ENCODE results near the gene MIGA2. TPM values are rescaled to one million over a fixed set of nuclear protein-coding genes. Genes with fewer than 3 reads are reported as not detected.

Gene MIGA2
- polyA plus RNA-seq, 4 donors = 21.3 to 127 (median 61.0) TPM

DNA sequence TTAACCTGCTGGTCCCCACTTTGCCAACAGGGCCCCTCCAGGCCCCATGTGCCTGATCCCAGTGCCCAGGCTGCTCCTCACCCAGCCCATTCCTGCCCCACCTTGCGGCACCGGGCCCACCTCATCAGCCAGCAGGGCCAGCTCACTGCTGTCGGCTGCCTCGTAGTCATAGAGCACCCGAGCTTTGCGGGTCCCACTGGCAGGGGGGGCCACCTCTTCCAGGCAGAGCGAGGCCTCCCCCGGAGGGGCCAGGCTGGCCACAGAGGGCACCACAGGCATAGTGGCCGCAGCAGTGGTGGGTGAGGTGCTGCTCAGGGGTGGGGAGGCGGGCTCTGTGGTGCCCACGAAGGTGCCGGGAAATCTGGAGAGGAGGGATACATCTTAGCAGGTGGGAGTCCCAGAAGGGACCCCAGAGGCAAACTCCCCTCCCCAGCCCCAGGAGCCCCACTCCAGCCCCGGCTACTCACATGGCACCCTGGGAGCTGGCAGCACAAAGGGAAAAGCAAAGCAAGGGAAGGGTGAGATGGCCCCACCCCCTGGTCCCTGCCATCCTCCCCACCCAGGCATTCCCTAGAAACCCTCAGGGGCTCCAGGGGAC lies 27.3 kb upstream of the MIGA2 start:
- FAIRE-seq (no peak), DNase-seq (no peak)
- Histone ChIP-seq H3K9me3 (ENCODE audit: control insufficient read depth in 2 of 2, insufficient read depth in 1 of 2, low read depth in 1 of 2, low read length in 1 of 2) (no peaks in the 10 kb centered on the region), H3K36me3 (ENCODE audit: control insufficient read depth in 3 of 3, insufficient read depth in 2 of 3, low read depth in 1 of 3, low read length in 3 of 3) (peaks cover 6 to 98% (median 22%) of the 10 kb centered on the region in 3 donors), H3K27me3 (ENCODE audit: control insufficient read depth in 3 of 3, insufficient read depth in 3 of 3, low read length in 3 of 3) (no peaks in the 10 kb centered on the region), H3K4me3 (ENCODE audit: low read depth in 1 of 3, low read length in 3 of 3) (no peak overlapping the region), H3K4me1 (ENCODE audit: control insufficient read depth in 3 of 3, insufficient read depth in 2 of 3, low read depth in 1 of 3, low read length in 2 of 3) (no peaks in the 10 kb centered on the region), H3K27ac (ENCODE audit: low read depth in 1 of 3, low read length in 2 of 3) (no peak overlapping the region)
- 85 to 89% (median 86%) methylated on average over 13 of the region's 13 CpGs for WGBS, 3 donors

- Histone ChIP-seq H3K9me3 (ENCODE audit: control insufficient read depth in 2 of 2, insufficient read depth in 1 of 2, low read depth in 1 of 2, low read length in 1 of 2) (no peaks in the 10 kb centered on the region), H3K36me3 (ENCODE audit: control insufficient read depth in 3 of 3, insufficient read depth in 2 of 3, low read depth in 1 of 3, low read length in 3 of 3) (peaks cover 6 to 100% (median 25%) of the 10 kb centered on the region in 3 donors), H3K27ac (ENCODE audit: low read depth in 1 of 3, low read length in 2 of 3) (no peak overlapping the region), H3K27me3 (ENCODE audit: control insufficient read depth in 3 of 3, insufficient read depth in 3 of 3, low read length in 3 of 3) (no peaks in the 10 kb centered on the region), H3K4me1 (ENCODE audit: control insufficient read depth in 3 of 3, insufficient read depth in 2 of 3, low read depth in 1 of 3, low read length in 2 of 3) (no peaks in the 10 kb centered on the region), H3K4me3 (ENCODE audit: low read depth in 1 of 3, low read length in 3 of 3) (no peak overlapping the region)
- FAIRE-seq = no peak
- DNase-seq = no peak
- WGBS, 3 donors = 91 to 92% (median 91%) methylated on average over 14 to 17 of the region's 17 CpGs
Observed at GRCh38 chr9:129009584-129010141, 26.8 kb upstream of the MIGA2 start.

- 90 to 92% (median 91%) methylated on average over 8 of the region's 8 CpGs for WGBS, 3 donors
Observed at GRCh38 chr9:129010267-129010975, 26.0 kb upstream of the MIGA2 start.

DNA sequence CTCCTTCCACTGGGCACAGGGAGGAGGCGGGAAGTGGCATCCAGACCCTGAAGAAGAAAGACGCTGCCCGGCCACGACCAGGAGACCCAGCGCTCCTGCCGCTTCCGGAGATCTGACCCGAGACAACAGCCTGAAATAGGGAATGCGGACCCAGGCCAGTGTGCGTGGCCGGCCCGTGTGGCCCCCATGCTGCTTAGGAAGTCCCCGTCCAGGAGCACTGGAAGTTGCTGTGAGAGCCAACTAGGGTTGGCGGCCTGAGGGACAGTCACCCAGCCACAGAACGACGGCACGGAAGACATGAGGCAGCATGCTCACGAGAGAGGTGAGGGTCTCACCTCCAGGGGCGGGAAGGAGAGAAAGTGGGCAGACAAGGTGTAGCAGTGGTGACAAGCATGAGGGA lies 25.3 kb upstream of the MIGA2 start:
- WGBS, 3 donors = 96% methylated on average over 19 of the region's 19 CpGs
- no peak for DNase-seq
- no peak for FAIRE-seq

More at GRCh38 chr9:129010267-129010975, 26.0 kb upstream of the MIGA2 start:
- FAIRE-seq = no peak
- H3K4me3 ChIP-seq (ENCODE audit: low read depth in 1 of 3, low read length in 3 of 3) = no peak overlapping the region
- H3K4me1 ChIP-seq (ENCODE audit: control insufficient read depth in 3 of 3, insufficient read depth in 2 of 3, low read depth in 1 of 3, low read length in 2 of 3) = no peaks in the 10 kb centered on the region
- no peaks in the 10 kb centered on the region for H3K27me3 ChIP-seq (ENCODE audit: control insufficient read depth in 3 of 3, insufficient read depth in 3 of 3, low read length in 3 of 3)
- H3K36me3 ChIP-seq (ENCODE audit: control insufficient read depth in 3 of 3, insufficient read depth in 2 of 3, low read depth in 1 of 3, low read length in 3 of 3) = peaks cover 6 to 99% (median 26%) of the 10 kb centered on the region in 3 donors
- no peaks in the 10 kb centered on the region for H3K9me3 ChIP-seq (ENCODE audit: control insufficient read depth in 2 of 2, insufficient read depth in 1 of 2, low read depth in 1 of 2, low read length in 1 of 2)
- no peak for DNase-seq
- H3K27ac ChIP-seq (ENCODE audit: low read depth in 1 of 3, low read length in 2 of 3) = no peak overlapping the region

DNA sequence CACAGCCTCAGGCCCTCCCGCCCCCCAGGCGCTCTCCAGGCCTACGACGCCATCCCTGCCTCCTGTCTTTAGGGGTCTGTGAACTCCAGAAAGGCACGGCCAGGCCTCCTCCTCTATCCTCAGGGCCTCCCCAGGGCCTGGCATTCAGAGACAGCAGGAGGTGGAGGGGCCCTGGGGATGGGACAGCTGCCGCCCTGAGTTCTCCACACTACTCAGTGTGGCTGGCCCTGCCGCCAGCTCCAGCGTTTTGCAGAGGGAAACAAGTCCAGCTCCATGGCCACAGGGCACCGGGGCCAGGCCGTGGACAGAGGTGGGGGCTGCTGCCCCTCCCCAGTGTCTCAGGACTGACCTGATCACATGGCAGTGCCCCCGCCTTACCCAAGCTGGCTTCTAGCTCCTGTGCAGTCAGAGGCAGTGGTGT lies 24.7 kb upstream of the MIGA2 start:
- FAIRE-seq = no peak
- Histone ChIP-seq H3K27me3 (ENCODE audit: control insufficient read depth in 3 of 3, insufficient read depth in 3 of 3, low read length in 3 of 3) (no peaks in the 10 kb centered on the region), H3K4me1 (ENCODE audit: control insufficient read depth in 3 of 3, insufficient read depth in 2 of 3, low read depth in 1 of 3, low read length in 2 of 3) (no peaks in the 10 kb centered on the region), H3K4me3 (ENCODE audit: low read depth in 1 of 3, low read length in 3 of 3) (no peak overlapping the region), H3K27ac (ENCODE audit: low read depth in 1 of 3, low read length in 2 of 3) (no peak overlapping the region), H3K36me3 (ENCODE audit: control insufficient read depth in 3 of 3, insufficient read depth in 2 of 3, low read depth in 1 of 3, low read length in 3 of 3) (peaks cover 6 to 95% (median 26%) of the 10 kb centered on the region in 3 donors), H3K9me3 (ENCODE audit: control insufficient read depth in 2 of 2, insufficient read depth in 1 of 2, low read depth in 1 of 2, low read length in 1 of 2) (no peaks in the 10 kb centered on the region)
- 87 to 99% (median 95%) methylated on average over 10 to 11 of the region's 11 CpGs for WGBS, 3 donors
- DNase-seq = no peak

More for the DNA sequence above, 25.3 kb upstream of the MIGA2 start:
- Histone ChIP-seq H3K4me3 (ENCODE audit: low read depth in 1 of 3, low read length in 3 of 3) (no peak overlapping the region), H3K36me3 (ENCODE audit: control insufficient read depth in 3 of 3, insufficient read depth in 2 of 3, low read depth in 1 of 3, low read length in 3 of 3) (peaks cover 6 to 97% (median 26%) of the 10 kb centered on the region in 3 donors), H3K4me1 (ENCODE audit: control insufficient read depth in 3 of 3, insufficient read depth in 2 of 3, low read depth in 1 of 3, low read length in 2 of 3) (no peaks in the 10 kb centered on the region), H3K27me3 (ENCODE audit: control insufficient read depth in 3 of 3, insufficient read depth in 3 of 3, low read length in 3 of 3) (no peaks in the 10 kb centered on the region), H3K9me3 (ENCODE audit: control insufficient read depth in 2 of 2, insufficient read depth in 1 of 2, low read depth in 1 of 2, low read length in 1 of 2) (no peaks in the 10 kb centered on the region), H3K27ac (ENCODE audit: low read depth in 1 of 3, low read length in 2 of 3) (no peak overlapping the region)

DNA sequence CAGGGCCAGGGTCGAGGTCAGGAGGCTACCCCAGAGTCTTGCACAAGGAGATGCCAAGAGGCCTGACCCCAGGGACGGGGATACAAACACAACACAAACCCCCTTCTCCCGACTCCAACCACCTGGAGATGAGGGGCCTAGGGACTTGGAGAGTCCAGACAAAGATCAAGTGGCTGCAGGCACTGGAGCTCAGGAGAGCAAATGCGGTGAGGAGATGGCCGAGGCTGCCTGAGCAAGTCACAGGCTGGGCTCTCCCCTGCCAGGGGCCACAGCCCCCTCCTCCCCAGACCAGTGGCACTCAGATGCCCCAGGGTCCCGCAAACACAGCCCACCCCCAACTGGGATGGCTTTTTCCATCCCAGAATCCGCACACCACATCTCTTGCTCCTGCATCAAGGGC lies 24.1 kb upstream of the MIGA2 start:
- no peak for DNase-seq
- Histone ChIP-seq H3K4me1 (ENCODE audit: control insufficient read depth in 3 of 3, insufficient read depth in 2 of 3, low read depth in 1 of 3, low read length in 2 of 3) (no peaks in the 10 kb centered on the region), H3K4me3 (ENCODE audit: low read depth in 1 of 3, low read length in 3 of 3) (no peak overlapping the region), H3K27me3 (ENCODE audit: control insufficient read depth in 3 of 3, insufficient read depth in 3 of 3, low read length in 3 of 3) (no peaks in the 10 kb centered on the region), H3K27ac (ENCODE audit: low read depth in 1 of 3, low read length in 2 of 3) (no peak overlapping the region), H3K9me3 (ENCODE audit: control insufficient read depth in 2 of 2, insufficient read depth in 1 of 2, low read depth in 1 of 2, low read length in 1 of 2) (no peaks in the 10 kb centered on the region), H3K36me3 (ENCODE audit: control insufficient read depth in 3 of 3, insufficient read depth in 2 of 3, low read depth in 1 of 3, low read length in 3 of 3) (peaks cover 6 to 89% (median 26%) of the 10 kb centered on the region in 3 donors)
- no peak for FAIRE-seq
- 90 to 94% (median 90%) methylated on average over 7 of the region's 7 CpGs for WGBS, 3 donors

DNA sequence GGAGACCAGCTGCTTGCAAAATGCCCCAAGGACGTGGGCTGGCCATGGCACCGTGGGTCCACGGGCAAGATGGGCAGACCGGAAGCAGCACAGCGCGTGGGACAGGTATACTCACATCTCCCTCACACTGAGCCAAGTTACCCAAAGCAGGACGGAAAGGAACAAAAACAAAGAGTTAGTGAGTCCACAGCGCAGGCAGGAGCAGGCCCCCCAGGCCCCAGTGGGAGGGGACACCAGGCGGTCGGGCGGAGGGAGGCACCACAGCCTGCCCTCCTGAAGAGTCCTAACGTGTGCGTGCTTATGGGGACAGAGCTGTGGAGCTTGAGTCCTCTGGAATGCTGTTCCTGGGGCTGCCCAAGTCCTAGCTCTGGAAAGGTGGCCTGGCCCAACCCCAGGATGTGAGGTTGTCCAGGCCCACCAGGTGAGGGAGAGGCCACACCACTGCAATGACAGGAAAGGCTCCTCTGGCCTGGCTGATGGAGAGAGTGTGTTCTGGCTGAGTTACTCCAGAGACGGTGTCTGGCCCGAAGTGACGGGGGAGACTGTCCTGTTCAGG lies 23.5 kb upstream of the MIGA2 start:
- no peak for DNase-seq
- H3K36me3 ChIP-seq (ENCODE audit: control insufficient read depth in 3 of 3, insufficient read depth in 2 of 3, low read depth in 1 of 3, low read length in 3 of 3) = peaks cover 6 to 86% (median 26%) of the 10 kb centered on the region in 3 donors
- WGBS, 3 donors = 95 to 98% (median 95%) methylated on average over 16 of the region's 16 CpGs
- H3K27ac ChIP-seq (ENCODE audit: low read depth in 1 of 3, low read length in 2 of 3) = no peak overlapping the region
- H3K4me1 ChIP-seq (ENCODE audit: control insufficient read depth in 3 of 3, insufficient read depth in 2 of 3, low read depth in 1 of 3, low read length in 2 of 3) = no peaks in the 10 kb centered on the region
- no peak for FAIRE-seq
- no peaks in the 10 kb centered on the region for H3K27me3 ChIP-seq (ENCODE audit: control insufficient read depth in 3 of 3, insufficient read depth in 3 of 3, low read length in 3 of 3)
- no peak overlapping the region for H3K4me3 ChIP-seq (ENCODE audit: low read depth in 1 of 3, low read length in 3 of 3)
- H3K9me3 ChIP-seq (ENCODE audit: control insufficient read depth in 2 of 2, insufficient read depth in 1 of 2, low read depth in 1 of 2, low read length in 1 of 2) = no peaks in the 10 kb centered on the region

DNA sequence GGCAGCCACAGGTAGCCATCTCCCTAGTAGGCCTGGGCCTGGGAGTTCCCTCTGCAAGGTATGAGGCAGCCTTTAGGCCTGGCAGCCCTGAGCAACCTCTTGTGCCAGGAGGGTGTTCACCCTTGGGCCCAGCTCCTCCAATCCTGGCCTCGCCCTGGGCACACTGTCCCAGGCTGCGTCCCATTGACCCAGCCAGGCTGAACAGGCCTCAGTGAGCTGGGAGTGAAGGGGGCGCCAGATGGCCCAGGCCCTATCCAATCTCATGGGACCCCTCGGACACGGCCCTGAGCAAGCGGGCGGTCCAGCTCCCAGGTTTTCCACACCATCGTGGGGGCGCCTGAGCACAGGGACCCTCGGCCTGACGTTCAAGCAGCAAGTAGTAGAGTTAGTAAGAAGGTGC lies 22.8 kb upstream of the MIGA2 start:
- no peaks in the 10 kb centered on the region for H3K9me3 ChIP-seq (ENCODE audit: control insufficient read depth in 2 of 2, insufficient read depth in 1 of 2, low read depth in 1 of 2, low read length in 1 of 2)
- 94 to 98% (median 96%) methylated on average over 11 of the region's 11 CpGs for WGBS, 3 donors
- peaks cover 6 to 84% (median 26%) of the 10 kb centered on the region in 3 donors for H3K36me3 ChIP-seq (ENCODE audit: control insufficient read depth in 3 of 3, insufficient read depth in 2 of 3, low read depth in 1 of 3, low read length in 3 of 3)
- DNase-seq (no peak), FAIRE-seq (no peak)
- H3K27me3 ChIP-seq (ENCODE audit: control insufficient read depth in 3 of 3, insufficient read depth in 3 of 3, low read length in 3 of 3) = no peaks in the 10 kb centered on the region
- H3K27ac ChIP-seq (ENCODE audit: low read depth in 1 of 3, low read length in 2 of 3) = no peak overlapping the region
- H3K4me1 ChIP-seq (ENCODE audit: control insufficient read depth in 3 of 3, insufficient read depth in 2 of 3, low read depth in 1 of 3, low read length in 2 of 3) = no peaks in the 10 kb centered on the region
- H3K4me3 ChIP-seq (ENCODE audit: low read depth in 1 of 3, low read length in 3 of 3) = no peak overlapping the region

All from small intestine (tissue), 7 donors.